ENCODE measurements around the gene SLC38A10. TPM values are rescaled to one million over a fixed set of nuclear protein-coding genes. Genes with fewer than 3 reads are reported as not detected.

The SLC38A10 gene
- total RNA-seq, 1 donor from 2014 or later = 26.1 TPM

GRCh38 chr17:81212365-81212764 is 82.7 kb downstream of the SLC38A10 start:
- no peak overlapping the region for H3K9ac ChIP-seq (ENCODE audit: low read depth in 1 of 3, low read length in 3 of 3)
- H3K27ac ChIP-seq (ENCODE audit: low read depth, low read length) = no peak overlapping the region
- H3K4me3 ChIP-seq (ENCODE audit: low read length in 3 of 3) = no peak overlapping the region
- H3K4me1 ChIP-seq (ENCODE audit: control insufficient read depth in 3 of 3, insufficient read depth in 3 of 3, low read length in 3 of 3) = no peaks in the 10 kb centered on the region
- no peaks in the 10 kb centered on the region for H3K27me3 ChIP-seq (ENCODE audit: control insufficient read depth in 3 of 3, insufficient read depth in 3 of 3, low read length in 3 of 3)
- no peaks in the 10 kb centered on the region for H3K9me3 ChIP-seq (ENCODE audit: control insufficient read depth in 3 of 3, low read length in 3 of 3)
- H3K36me3 ChIP-seq (ENCODE audit: control insufficient read depth in 3 of 3, insufficient read depth in 3 of 3, low read length in 3 of 3) = no peaks in the 10 kb centered on the region

GRCh38 chr17:81210868-81211267 is 84.2 kb downstream of the SLC38A10 start:
- Histone ChIP-seq H3K27ac (ENCODE audit: low read depth, low read length) (no peak overlapping the region), H3K27me3 (ENCODE audit: control insufficient read depth in 3 of 3, insufficient read depth in 3 of 3, low read length in 3 of 3) (no peaks in the 10 kb centered on the region), H3K4me3 (ENCODE audit: low read length in 3 of 3) (no peak overlapping the region), H3K9ac (ENCODE audit: low read depth in 1 of 3, low read length in 3 of 3) (no peak overlapping the region), H3K36me3 (ENCODE audit: control insufficient read depth in 3 of 3, insufficient read depth in 3 of 3, low read length in 3 of 3) (no peaks in the 10 kb centered on the region), H3K4me1 (ENCODE audit: control insufficient read depth in 3 of 3, insufficient read depth in 3 of 3, low read length in 3 of 3) (no peaks in the 10 kb centered on the region), H3K9me3 (ENCODE audit: control insufficient read depth in 3 of 3, low read length in 3 of 3) (no peaks in the 10 kb centered on the region)

DNA sequence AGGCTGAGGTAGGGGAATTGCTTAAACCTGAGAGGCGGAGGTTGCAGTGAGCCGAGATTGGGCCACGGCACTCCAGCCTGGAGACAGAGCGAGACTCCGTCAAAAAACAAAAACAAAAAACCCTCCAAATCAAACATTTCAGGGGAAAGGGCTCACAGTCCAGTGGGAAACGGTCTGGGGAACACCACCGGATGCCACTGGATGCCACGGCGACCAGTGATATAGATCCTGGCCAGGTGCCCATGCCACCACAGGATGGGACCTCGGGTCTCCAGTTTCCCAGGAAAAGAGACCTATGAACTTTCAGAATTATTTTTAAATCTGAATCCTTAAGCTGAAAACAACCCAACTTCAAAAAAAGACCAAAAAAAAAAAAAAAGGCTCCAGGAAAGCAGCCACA is 84.6 kb downstream of the SLC38A10 start:
- H3K4me3 ChIP-seq (ENCODE audit: low read length in 3 of 3) = no peak overlapping the region
- H3K9ac ChIP-seq (ENCODE audit: low read depth in 1 of 3, low read length in 3 of 3) = no peak overlapping the region
- no peaks in the 10 kb centered on the region for H3K36me3 ChIP-seq (ENCODE audit: control insufficient read depth in 3 of 3, insufficient read depth in 3 of 3, low read length in 3 of 3)
- no peaks in the 10 kb centered on the region for H3K4me1 ChIP-seq (ENCODE audit: control insufficient read depth in 3 of 3, insufficient read depth in 3 of 3, low read length in 3 of 3)
- H3K27ac ChIP-seq (ENCODE audit: low read depth, low read length) = no peak overlapping the region
- H3K9me3 ChIP-seq (ENCODE audit: control insufficient read depth in 3 of 3, low read length in 3 of 3) = no peaks in the 10 kb centered on the region
- H3K27me3 ChIP-seq (ENCODE audit: control insufficient read depth in 3 of 3, insufficient read depth in 3 of 3, low read length in 3 of 3) = no peaks in the 10 kb centered on the region

- Histone ChIP-seq H3K9me3 (ENCODE audit: control insufficient read depth in 3 of 3, low read length in 3 of 3) (no peaks in the 10 kb centered on the region), H3K9ac (ENCODE audit: low read depth in 1 of 3, low read length in 3 of 3) (no peak overlapping the region), H3K27me3 (ENCODE audit: control insufficient read depth in 3 of 3, insufficient read depth in 3 of 3, low read length in 3 of 3) (no peaks in the 10 kb centered on the region), H3K36me3 (ENCODE audit: control insufficient read depth in 3 of 3, insufficient read depth in 3 of 3, low read length in 3 of 3) (no peaks in the 10 kb centered on the region), H3K4me3 (ENCODE audit: low read length in 3 of 3) (no peak overlapping the region), H3K27ac (ENCODE audit: low read depth, low read length) (no peak overlapping the region), H3K4me1 (ENCODE audit: control insufficient read depth in 3 of 3, insufficient read depth in 3 of 3, low read length in 3 of 3) (no peaks in the 10 kb centered on the region)
These were observed 86.0 kb downstream of the SLC38A10 start for GRCh38 chr17:81209141-81209540.

DNA sequence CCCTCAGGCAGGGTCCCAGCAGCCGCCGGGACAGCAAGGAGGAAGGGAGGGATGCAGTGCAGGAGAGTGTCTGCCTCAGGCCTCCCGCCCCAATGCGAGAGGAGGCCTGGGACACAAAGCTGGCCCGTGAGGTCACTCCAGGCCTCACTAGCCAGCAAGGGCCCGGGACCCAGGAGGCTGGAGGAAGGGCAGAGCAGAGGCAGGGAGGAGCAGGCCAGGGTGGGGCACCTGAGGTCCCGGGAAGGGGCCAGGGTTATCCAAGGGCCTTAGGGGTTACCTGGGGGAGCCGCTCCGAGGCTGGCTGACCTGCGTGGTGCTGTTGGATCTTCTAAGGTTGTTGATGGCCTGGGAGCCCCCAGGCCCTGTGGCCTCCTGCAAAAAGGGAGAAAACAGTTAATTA is 86.5 kb downstream of the SLC38A10 start:
- no peak overlapping the region for H3K27ac ChIP-seq (ENCODE audit: low read depth, low read length)
- no peak overlapping the region for H3K4me3 ChIP-seq (ENCODE audit: low read length in 3 of 3)
- no peaks in the 10 kb centered on the region for H3K9me3 ChIP-seq (ENCODE audit: control insufficient read depth in 3 of 3, low read length in 3 of 3)
- H3K9ac ChIP-seq (ENCODE audit: low read depth in 1 of 3, low read length in 3 of 3) = no peak overlapping the region
- no peaks in the 10 kb centered on the region for H3K4me1 ChIP-seq (ENCODE audit: control insufficient read depth in 3 of 3, insufficient read depth in 3 of 3, low read length in 3 of 3)
- peaks cover 0 to under 1% (median 0%) of the 10 kb centered on the region in 3 donors for H3K36me3 ChIP-seq (ENCODE audit: control insufficient read depth in 3 of 3, insufficient read depth in 3 of 3, low read length in 3 of 3)
- no peaks in the 10 kb centered on the region for H3K27me3 ChIP-seq (ENCODE audit: control insufficient read depth in 3 of 3, insufficient read depth in 3 of 3, low read length in 3 of 3)

DNA sequence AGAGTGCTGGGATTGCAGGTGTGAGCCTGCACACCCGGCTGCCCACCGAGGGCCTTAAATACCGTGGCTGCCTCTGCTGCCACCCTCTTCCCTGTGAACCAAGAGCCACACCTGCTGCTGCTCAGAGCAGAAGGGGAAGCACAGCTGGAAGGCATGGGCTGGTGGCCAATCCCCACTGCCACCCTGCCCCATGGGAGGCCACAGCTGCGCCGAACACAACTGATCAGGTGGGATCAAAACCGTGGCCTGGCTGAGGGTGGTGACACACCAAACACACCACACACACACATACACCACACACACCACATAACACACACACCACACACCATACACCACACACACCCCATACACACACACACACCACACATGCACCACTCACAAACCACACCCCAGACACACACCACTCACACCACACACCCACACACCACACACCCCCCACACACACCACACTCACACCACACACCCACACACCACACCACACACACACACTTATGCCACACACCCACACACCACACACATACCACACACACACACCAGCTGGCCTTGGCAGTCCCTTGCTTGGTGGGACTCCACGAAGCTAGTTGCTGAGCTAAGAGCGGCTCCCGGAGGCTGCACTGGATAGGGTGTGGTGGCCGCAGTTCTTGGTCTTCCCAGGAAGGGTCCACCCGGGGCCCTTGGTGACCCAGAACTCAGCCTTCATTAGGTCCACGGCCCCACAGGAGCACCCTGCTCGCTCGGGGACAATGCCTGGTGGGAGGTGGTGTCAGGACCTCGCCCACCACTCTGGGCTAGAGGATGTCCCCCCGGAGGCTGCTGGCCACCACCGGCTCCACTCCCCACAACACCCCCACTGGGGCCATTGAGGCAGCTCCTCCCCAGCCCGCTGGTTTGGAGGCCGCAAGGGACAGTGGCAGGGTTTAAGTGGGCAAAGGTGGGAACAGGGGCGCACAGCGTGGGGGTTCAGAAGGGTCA is 87.2 kb downstream of the SLC38A10 start:
- no peaks in the 10 kb centered on the region for H3K9me3 ChIP-seq (ENCODE audit: control insufficient read depth in 3 of 3, low read length in 3 of 3)
- peaks cover 0 to 2% (median 0%) of the 10 kb centered on the region in 3 donors for H3K36me3 ChIP-seq (ENCODE audit: control insufficient read depth in 3 of 3, insufficient read depth in 3 of 3, low read length in 3 of 3)
- no peaks in the 10 kb centered on the region for H3K4me1 ChIP-seq (ENCODE audit: control insufficient read depth in 3 of 3, insufficient read depth in 3 of 3, low read length in 3 of 3)
- H3K4me3 ChIP-seq (ENCODE audit: low read length in 3 of 3) = no peak overlapping the region
- no peak overlapping the region for H3K9ac ChIP-seq (ENCODE audit: low read depth in 1 of 3, low read length in 3 of 3)
- H3K27ac ChIP-seq (ENCODE audit: low read depth, low read length) = no peak overlapping the region
- no peaks in the 10 kb centered on the region for H3K27me3 ChIP-seq (ENCODE audit: control insufficient read depth in 3 of 3, insufficient read depth in 3 of 3, low read length in 3 of 3)

- H3K36me3 ChIP-seq (ENCODE audit: control insufficient read depth in 3 of 3, insufficient read depth in 3 of 3, low read length in 3 of 3) = peaks cover 0 to 2% (median 0%) of the 10 kb centered on the region in 3 donors
- no peaks in the 10 kb centered on the region for H3K4me1 ChIP-seq (ENCODE audit: control insufficient read depth in 3 of 3, insufficient read depth in 3 of 3, low read length in 3 of 3)
- no peaks in the 10 kb centered on the region for H3K9me3 ChIP-seq (ENCODE audit: control insufficient read depth in 3 of 3, low read length in 3 of 3)
These were observed 88.5 kb downstream of the SLC38A10 start for GRCh38 chr17:81206657-81207056.

GRCh38 chr17:81206166-81206565 is 88.9 kb downstream of the SLC38A10 start:
- Histone ChIP-seq H3K9ac (ENCODE audit: low read depth in 1 of 3, low read length in 3 of 3) (no peak overlapping the region), H3K27ac (ENCODE audit: low read depth, low read length) (no peak overlapping the region), H3K4me3 (ENCODE audit: low read length in 3 of 3) (no peak overlapping the region), H3K36me3 (ENCODE audit: control insufficient read depth in 3 of 3, insufficient read depth in 3 of 3, low read length in 3 of 3) (peaks cover 0 to 2% (median 0%) of the 10 kb centered on the region in 3 donors), H3K4me1 (ENCODE audit: control insufficient read depth in 3 of 3, insufficient read depth in 3 of 3, low read length in 3 of 3) (no peaks in the 10 kb centered on the region), H3K27me3 (ENCODE audit: control insufficient read depth in 3 of 3, insufficient read depth in 3 of 3, low read length in 3 of 3) (no peaks in the 10 kb centered on the region), H3K9me3 (ENCODE audit: control insufficient read depth in 3 of 3, low read length in 3 of 3) (no peaks in the 10 kb centered on the region)

More at GRCh38 chr17:81206657-81207056, 88.5 kb downstream of the SLC38A10 start:
- H3K27me3 ChIP-seq (ENCODE audit: control insufficient read depth in 3 of 3, insufficient read depth in 3 of 3, low read length in 3 of 3) = no peaks in the 10 kb centered on the region
- H3K27ac ChIP-seq (ENCODE audit: low read depth, low read length) = no peak overlapping the region
- H3K9ac ChIP-seq (ENCODE audit: low read depth in 1 of 3, low read length in 3 of 3) = no peak overlapping the region
- H3K4me3 ChIP-seq (ENCODE audit: low read length in 3 of 3) = no peak overlapping the region

DNA sequence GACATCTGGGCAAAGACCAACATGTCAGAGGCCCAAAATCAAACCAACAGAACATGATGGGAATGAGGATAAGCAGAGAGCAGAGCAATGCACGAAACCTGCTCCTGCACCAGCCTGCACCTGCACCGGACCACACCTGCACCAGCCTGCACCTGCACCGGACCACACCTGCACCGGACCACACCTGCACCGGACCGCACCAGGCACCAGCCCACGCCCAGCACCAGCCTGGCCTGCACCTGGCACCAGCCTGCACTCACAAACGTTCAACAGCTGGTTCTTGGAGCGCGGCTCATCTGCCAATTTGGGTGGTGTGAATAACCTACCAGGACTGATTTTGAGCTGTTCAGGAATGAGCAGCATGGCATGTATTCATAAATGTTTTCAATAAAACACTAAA is 90.5 kb downstream of the SLC38A10 start:
- Histone ChIP-seq H3K9me3 (ENCODE audit: control insufficient read depth in 3 of 3, low read length in 3 of 3) (no peaks in the 10 kb centered on the region), H3K27me3 (ENCODE audit: control insufficient read depth in 3 of 3, insufficient read depth in 3 of 3, low read length in 3 of 3) (no peaks in the 10 kb centered on the region), H3K27ac (ENCODE audit: low read depth, low read length) (no peak overlapping the region), H3K4me3 (ENCODE audit: low read length in 3 of 3) (no peak overlapping the region), H3K4me1 (ENCODE audit: control insufficient read depth in 3 of 3, insufficient read depth in 3 of 3, low read length in 3 of 3) (peaks cover 0 to 3% (median 0%) of the 10 kb centered on the region in 3 donors), H3K36me3 (ENCODE audit: control insufficient read depth in 3 of 3, insufficient read depth in 3 of 3, low read length in 3 of 3) (peaks cover 0 to 2% (median 0%) of the 10 kb centered on the region in 3 donors), H3K9ac (ENCODE audit: low read depth in 1 of 3, low read length in 3 of 3) (no peak overlapping the region)

DNA sequence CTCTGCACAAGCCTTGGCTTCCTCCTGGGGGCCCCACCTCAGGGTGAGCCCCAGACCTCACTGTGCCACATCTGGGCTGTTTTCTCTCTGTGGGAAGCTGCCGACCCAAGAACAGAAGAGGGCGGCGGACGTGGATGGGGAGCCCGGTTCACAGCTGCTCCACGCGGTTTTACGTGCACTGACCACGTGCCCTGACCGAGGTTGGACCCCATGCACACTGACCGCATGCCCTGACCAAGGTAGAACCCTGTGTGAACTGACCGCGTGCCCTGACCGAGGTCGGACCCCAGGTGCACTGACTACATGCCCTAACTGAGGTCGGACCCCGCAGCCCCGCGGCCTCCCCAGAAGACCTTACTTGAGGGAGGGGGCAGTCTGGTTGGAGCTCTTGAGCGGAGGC is 92.0 kb downstream of the SLC38A10 start:
- Histone ChIP-seq H3K4me3 (ENCODE audit: low read length in 3 of 3) (no peak overlapping the region), H3K27ac (ENCODE audit: low read depth, low read length) (no peak overlapping the region), H3K27me3 (ENCODE audit: control insufficient read depth in 3 of 3, insufficient read depth in 3 of 3, low read length in 3 of 3) (no peaks in the 10 kb centered on the region), H3K9ac (ENCODE audit: low read depth in 1 of 3, low read length in 3 of 3) (no peak overlapping the region), H3K4me1 (ENCODE audit: control insufficient read depth in 3 of 3, insufficient read depth in 3 of 3, low read length in 3 of 3) (peaks cover 0 to 3% (median 0%) of the 10 kb centered on the region in 3 donors), H3K36me3 (ENCODE audit: control insufficient read depth in 3 of 3, insufficient read depth in 3 of 3, low read length in 3 of 3) (peaks cover 0 to 6% (median 5%) of the 10 kb centered on the region in 3 donors), H3K9me3 (ENCODE audit: control insufficient read depth in 3 of 3, low read length in 3 of 3) (no peaks in the 10 kb centered on the region)

Measured in skeletal muscle tissue (tissue), 4 donors.